Endothelial cell of umbilical vein (primary cell): ENCODE data around the gene SMC5. TPM values are rescaled to one million over a fixed set of nuclear protein-coding genes. Genes with fewer than 3 reads are reported as not detected.

Source experiments
- BruUV-seq: library from RNA; stranded (reverse); fragments of 400-500 nt; replicated peaks from 2 replicates; lab custom pipeline; 2021; lab: Mats Ljungman, UMichigan
- CTCF ChIA-PET: fragments of 300-600, 350-600 bp; sonication (Branson Sonifier 250); formaldehyde crosslinking; loops from one replicate; lab custom pipeline; 2021; ENCODE audit warnings: antibody characterized with exemption, inconsistent platforms; lab: Charles Lee
- POLR2A ChIA-PET: fragments of 300-600, 350-600 bp; sonication (Branson Sonifier 250); formaldehyde crosslinking; loops from one replicate; lab custom pipeline; 2021; ENCODE audit warnings: antibody characterized with exemption, inconsistent platforms; lab: Charles Lee
- DNase-seq: peaks from one replicate; pipeline ENCODE4 v3.0.0-alpha.2; 2011; ENCODE audit warnings: low read depth, low spot score
- FAIRE-seq: peaks from 2 replicates; lab custom pipeline; 2011; peaks lifted over from hg19 to GRCh38; lab: Jason Lieb, UNC
- H2AFZ ChIP-seq: 2 replicates; pipeline ENCODE4 v1.6.0; 2012; ENCODE audit warnings: low read depth, low read length, control low read depth, inconsistent platforms
- H3K27ac ChIP-seq: 2 replicates; pipeline ENCODE4 v1.5.1; 2011; ENCODE audit warnings: low read depth, mild to moderate bottlenecking, control low read depth, low read length, moderate library complexity; ENCODE audit not compliant: insufficient read depth
- H3K27me3 ChIP-seq, 2 experiments: 2 replicates each; pipeline versions ENCODE4 v1.6.0 to v1.6.1; 2011; ENCODE audit warnings: low read length in 2 of 2, mixed read lengths in 1 of 2; ENCODE audit not compliant: control insufficient read depth in 2 of 2, insufficient read depth in 2 of 2
- H3K36me3 ChIP-seq, 2 experiments: 2 replicates in 1 of 2; 3 replicates in 1 of 2; pipeline ENCODE4 v1.5.1; 2011; ENCODE audit warnings: low read length in 2 of 2, mild to moderate bottlenecking in 1 of 2, moderate library complexity in 1 of 2; ENCODE audit not compliant: control insufficient read depth in 2 of 2, insufficient read depth in 2 of 2; ENCODE audit errors: extremely low read depth in 1 of 2
- H3K4me1 ChIP-seq: 3 replicates; pipeline ENCODE4 v1.5.1; 2011; ENCODE audit warnings: mild to moderate bottlenecking, low read length; ENCODE audit not compliant: control insufficient read depth, insufficient read depth; ENCODE audit errors: extremely low read depth
- H3K4me2 ChIP-seq: 2 replicates; pipeline ENCODE4 v1.6.1; 2011; ENCODE audit warnings: low read length, control low read depth, mixed read lengths; ENCODE audit not compliant: insufficient read depth
- H3K4me3 ChIP-seq, 3 experiments: fragments of 200-600 bp in 1 of 3; sonication (generic), shearing (Covaris generic) in 1 of 3; replicated peaks in 1 of 3; 2 replicates each; pipeline ENCODE4 v1.5.1; 2011 to 2016; ENCODE audit warnings: control low read depth in 3 of 3, low read length in 3 of 3, mild to moderate bottlenecking in 2 of 3, inconsistent platforms in 1 of 3, low read depth in 1 of 3, moderate library complexity in 1 of 3; ENCODE audit not compliant: insufficient read depth in 1 of 3
- H3K79me2 ChIP-seq: 2 replicates; pipeline ENCODE4 v1.6.0; 2012; ENCODE audit warnings: low read length, inconsistent platforms; ENCODE audit not compliant: control insufficient read depth, insufficient read depth
- H3K9ac ChIP-seq: replicated peaks from 2 replicates; pipeline ENCODE3; 2011; ENCODE audit warnings: low read length, control low read depth; ENCODE audit not compliant: insufficient read depth; ENCODE audit errors: extremely low read depth
- H3K9me1 ChIP-seq: replicated peaks from 3 replicates; pipeline ENCODE4 v1.6.0; 2011; ENCODE audit warnings: mild to moderate bottlenecking, low read length; ENCODE audit not compliant: control insufficient read depth, insufficient read depth; ENCODE audit errors: extremely low read depth
- H3K9me3 ChIP-seq: replicated peaks from 2 replicates; pipeline ENCODE4 v1.5.1; 2012; ENCODE audit warnings: low read length, inconsistent platforms; ENCODE audit not compliant: control insufficient read depth, insufficient read depth
- H4K20me1 ChIP-seq: replicated peaks from 2 replicates; pipeline ENCODE3; 2011; ENCODE audit warnings: mild to moderate bottlenecking, low read length; ENCODE audit not compliant: control insufficient read depth, insufficient read depth; ENCODE audit errors: extremely low read depth
- EZH2 ChIP-seq: IDR thresholded peaks from 2 replicates; pipeline ENCODE4 v1.6.1; 2012; ENCODE audit warnings: borderline replicate concordance, low read depth, mild to moderate bottlenecking, moderate library complexity, low read length, inconsistent platforms; ENCODE audit not compliant: severe bottlenecking
- FOS ChIP-seq: IDR thresholded peaks from 2 replicates; pipeline ENCODE4 v1.6.1; 2011; ENCODE audit warnings: mild to moderate bottlenecking, low read length, moderate library complexity, borderline replicate concordance; ENCODE audit not compliant: insufficient read depth
- GATA2 ChIP-seq: IDR thresholded peaks from 2 replicates; pipeline ENCODE4 v1.7.0; 2011; ENCODE audit warnings: low read depth, mild to moderate bottlenecking, moderate library complexity, mixed read lengths, low read length; ENCODE audit not compliant: insufficient read length, insufficient read depth
- JUN ChIP-seq: IDR thresholded peaks from 2 replicates; pipeline ENCODE4 v1.6.1; 2011; ENCODE audit warnings: borderline replicate concordance, low read depth; ENCODE audit not compliant: insufficient read length, insufficient read depth
- MYC ChIP-seq: IDR thresholded peaks from one replicate; pipeline ENCODE4 v1.6.1; 2011; ENCODE audit warnings: mild to moderate bottlenecking, low read depth, low read length
- POLR2A ChIP-seq: IDR thresholded peaks from 2 replicates; pipeline ENCODE4 v1.6.1; 2012; ENCODE audit warnings: low read depth, mild to moderate bottlenecking, control low read depth, low read length
- POLR2AphosphoS5 ChIP-seq: IDR thresholded peaks from 2 replicates; pipeline ENCODE4 v1.6.1; 2012; ENCODE audit warnings: low read depth, mild to moderate bottlenecking, control low read depth, low read length, moderate library complexity; ENCODE audit not compliant: insufficient read depth
- dilution Hi-C: fragments of 300-500 bp; cut with MboI; formaldehyde crosslinking; loops from one replicate; pipeline ENCODE4 v1.15.0; 2019; ENCODE audit warnings: low sequenced_read_pairs; ENCODE audit not compliant: extremely low pct_ligation_motif_present
- intact Hi-C: fragments of 100-400 bp; cut with micrococcal nuclease; formaldehyde crosslinking; loops from one replicate; pipeline ENCODE4 v1.10.0; 2022
- polyA plus RNA-seq, 4 experiments: library from polyadenylated mRNA; depleted of rRNA in 3 of 4; stranded (reverse) in 3 of 4; unstranded in 1 of 4; fragments of >200 nt; gene quantifications; 2 replicates each; pipeline versions ENCODE4 v1.2.1 to v1.2.3, GENCODE V29; 2011 to 2012; ENCODE audit warnings: missing spikeins in 1 of 4
- total RNA-seq: library from RNA; stranded (reverse); gene quantifications from 2 replicates; pipeline ENCODE4 v1.2.3, GENCODE V29; 2021
- TF ChIP-seq, protein P1 (sequence below): IDR thresholded peaks from 2 replicates; pipeline ENCODE4 v1.6.1; 2011; ENCODE audit not compliant: insufficient read depth, insufficient read length
- TF ChIP-seq, protein P2 (sequence below), 2 donors: IDR thresholded peaks; 1 replicate in 1 of 2; 2 replicates in 1 of 2; pipeline ENCODE4 v1.5.1; 2011; ENCODE audit warnings: low read length in 2 of 2, mild to moderate bottlenecking in 2 of 2, moderate library complexity in 2 of 2, control low read depth in 1 of 2, inconsistent platforms in 1 of 2, low read depth in 1 of 2; ENCODE audit not compliant: insufficient read depth in 1 of 2; ENCODE audit errors: extremely low read depth in 1 of 2

The SMC5 gene
- total and polyA plus RNA-seq, 2 donors (not counting 3 experiments of a cell fraction or from before 2014, with no cell fraction given) = 17.1 to 32.8 TPM

DNA sequence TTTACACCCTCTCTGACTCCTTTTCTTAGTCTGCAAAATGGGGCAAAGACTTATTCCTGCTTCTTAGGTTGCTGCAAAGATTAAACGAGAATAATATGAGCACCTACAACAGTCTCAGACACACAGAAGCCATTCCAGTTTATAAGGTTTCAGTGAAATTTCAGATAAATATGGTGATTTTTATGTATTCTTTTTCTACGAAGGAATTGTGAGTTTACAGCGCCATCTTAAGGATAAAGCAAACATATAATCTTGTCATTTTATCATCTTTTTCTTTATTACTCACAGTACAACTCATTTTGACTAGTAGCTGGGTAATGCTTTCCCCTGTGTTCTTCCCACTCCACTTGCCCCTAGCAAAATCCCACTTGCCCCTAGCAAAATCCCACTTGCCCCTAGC, 29.2 kb upstream of the SMC5 start:
- H3K9me3 ChIP-seq = no peaks in the 10 kb centered on the region
- CTCF ChIA-PET = interaction anchor here (0.6 to 4.5 kb wide), 10 partner anchors 107 to 557 kb away, joined by 3 to 38 read pairs (median 4); partner anchors contain the start of gene APBA1
- intact Hi-C loops = loop anchor here (1.0 to 10.0 kb wide), 4 partner anchors 95 to 285 kb away; no protein-coding TSS in a partner anchor
- no peak overlapping the region for H2AFZ ChIP-seq
- H3K9me1 ChIP-seq = no peaks in the 10 kb centered on the region
- DNase-seq = peak; percentile 19
- no peaks in the 10 kb centered on the region for H3K27me3 ChIP-seq
- no TSS peak for BruUV-seq
- no peaks in the 10 kb centered on the region for H4K20me1 ChIP-seq
- POLR2A ChIA-PET = no interaction called here
- H3K36me3 ChIP-seq = no peaks in the 10 kb centered on the region
- FAIRE-seq = no peak
- H3K27ac ChIP-seq = no peak overlapping the region
- dilution Hi-C loops = no loop called here
- TF ChIP-seq, protein P1, sequence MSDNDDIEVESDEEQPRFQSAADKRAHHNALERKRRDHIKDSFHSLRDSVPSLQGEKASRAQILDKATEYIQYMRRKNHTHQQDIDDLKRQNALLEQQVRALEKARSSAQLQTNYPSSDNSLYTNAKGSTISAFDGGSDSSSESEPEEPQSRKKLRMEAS = no peak
- TF ChIP-seq POLR2A (no peak), JUN (no peak), EZH2 (no peak)
- TF ChIP-seq, protein P2, sequence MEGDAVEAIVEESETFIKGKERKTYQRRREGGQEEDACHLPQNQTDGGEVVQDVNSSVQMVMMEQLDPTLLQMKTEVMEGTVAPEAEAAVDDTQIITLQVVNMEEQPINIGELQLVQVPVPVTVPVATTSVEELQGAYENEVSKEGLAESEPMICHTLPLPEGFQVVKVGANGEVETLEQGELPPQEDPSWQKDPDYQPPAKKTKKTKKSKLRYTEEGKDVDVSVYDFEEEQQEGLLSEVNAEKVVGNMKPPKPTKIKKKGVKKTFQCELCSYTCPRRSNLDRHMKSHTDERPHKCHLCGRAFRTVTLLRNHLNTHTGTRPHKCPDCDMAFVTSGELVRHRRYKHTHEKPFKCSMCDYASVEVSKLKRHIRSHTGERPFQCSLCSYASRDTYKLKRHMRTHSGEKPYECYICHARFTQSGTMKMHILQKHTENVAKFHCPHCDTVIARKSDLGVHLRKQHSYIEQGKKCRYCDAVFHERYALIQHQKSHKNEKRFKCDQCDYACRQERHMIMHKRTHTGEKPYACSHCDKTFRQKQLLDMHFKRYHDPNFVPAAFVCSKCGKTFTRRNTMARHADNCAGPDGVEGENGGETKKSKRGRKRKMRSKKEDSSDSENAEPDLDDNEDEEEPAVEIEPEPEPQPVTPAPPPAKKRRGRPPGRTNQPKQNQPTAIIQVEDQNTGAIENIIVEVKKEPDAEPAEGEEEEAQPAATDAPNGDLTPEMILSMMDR (IDR thresholded peaks at IDR 0.05; ENCODE audit: extremely low read depth in 1 of 2, insufficient read depth in 1 of 2, low read depth in 1 of 2, low read length in 2 of 2) = peak in 1 of 2 donors; percentile 18
- no peaks in the 10 kb centered on the region for H3K4me1 ChIP-seq
- no peak overlapping the region for H3K4me3 ChIP-seq
- H3K4me2 ChIP-seq = no peak overlapping the region
- no peak overlapping the region for H3K9ac ChIP-seq
- H3K79me2 ChIP-seq = no peaks in the 10 kb centered on the region

DNA sequence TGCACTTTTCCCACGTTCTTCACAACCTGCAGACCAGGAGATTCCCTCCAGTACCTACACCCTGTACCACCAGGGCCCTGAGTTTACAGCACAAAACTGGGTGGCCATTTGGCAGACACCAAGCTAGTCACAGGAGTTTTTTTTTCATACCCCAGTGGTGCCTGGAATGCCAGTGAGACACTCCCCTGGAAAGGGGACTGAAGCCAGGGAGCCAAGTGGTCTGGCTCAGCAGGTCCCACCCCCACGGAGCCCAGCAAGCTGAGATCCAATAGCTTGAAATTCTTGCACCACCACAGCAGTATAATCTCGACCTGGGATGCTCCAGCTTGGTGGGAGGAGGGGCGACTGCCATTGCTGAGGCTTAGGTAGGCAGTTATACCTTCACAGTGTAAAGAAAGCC, 26.3 kb upstream of the SMC5 start:
- no peaks in the 10 kb centered on the region for H3K4me1 ChIP-seq
- dilution Hi-C loops (no loop called here), intact Hi-C loops (no loop called here)
- no peaks in the 10 kb centered on the region for H3K36me3 ChIP-seq
- H3K27me3 ChIP-seq = no peaks in the 10 kb centered on the region
- FAIRE-seq (no peak), DNase-seq (no peak)
- H3K9me3 ChIP-seq = no peaks in the 10 kb centered on the region
- ChIA-PET POLR2A (no interaction called here), CTCF (interaction anchor here (1.2 kb wide), 1 partner anchor 119 kb away, joined by 4 read pairs; no protein-coding TSS in a partner anchor)
- H3K9ac ChIP-seq = no peak overlapping the region
- no peaks in the 10 kb centered on the region for H4K20me1 ChIP-seq
- H3K9me1 ChIP-seq = no peaks in the 10 kb centered on the region
- H3K4me3 ChIP-seq = no peak overlapping the region
- H3K79me2 ChIP-seq = no peaks in the 10 kb centered on the region
- no peak for TF ChIP-seq POLR2A
- TF ChIP-seq EZH2 = no peak
- TF ChIP-seq GATA2 = no peak
- TF ChIP-seq MYC = no peak
- no peak for TF ChIP-seq FOS
- TF ChIP-seq, protein P1 = no peak
- TF ChIP-seq POLR2AphosphoS5 = no peak
- no peak for TF ChIP-seq JUN
- TF ChIP-seq, protein P2 (IDR thresholded peaks at IDR 0.05; ENCODE audit: extremely low read depth in 1 of 2, insufficient read depth in 1 of 2, low read depth in 1 of 2, low read length in 2 of 2) = no peak
- H3K27ac ChIP-seq = no peak overlapping the region
- BruUV-seq = no TSS peak
- H3K4me2 ChIP-seq = no peak overlapping the region
- no peak overlapping the region for H2AFZ ChIP-seq
